ENCODE results near the gene CAVIN3. TPM values are rescaled to one million over a fixed set of nuclear protein-coding genes. Genes with fewer than 3 reads are reported as not detected.
"Not testable (repeated sequence)": the region's sequence is repeated elsewhere in the genome, so short reads cannot be mapped to it uniquely, and the experiment has no call there.

Gene CAVIN3
- total RNA-seq, 5 donors from 2014 or later (not counting 1 experiment from before 2014, with no cell fraction given): 0.23 to 0.43 TPM; not detected in 3

DNA sequence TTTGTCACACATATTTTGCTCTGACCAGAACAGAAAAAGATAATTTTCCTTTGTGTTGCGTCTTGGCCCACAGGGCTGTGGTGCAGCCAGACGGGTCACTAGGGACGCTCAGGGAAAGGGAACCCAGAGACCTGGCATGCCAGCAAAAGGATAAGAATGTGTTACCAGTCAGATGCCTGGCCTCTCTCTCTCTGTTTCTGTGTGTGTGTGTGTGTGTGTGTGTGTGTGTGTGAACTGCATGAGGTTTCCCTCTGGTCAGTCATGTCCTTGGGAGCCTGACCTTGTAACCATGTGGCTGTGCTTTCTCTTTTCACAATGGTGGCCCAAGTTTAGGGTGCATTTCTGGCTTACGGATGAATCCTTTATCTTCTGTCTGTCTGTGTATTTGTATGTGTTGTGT, 35.3 kb downstream of the CAVIN3 start:
- Histone ChIP-seq H3K9me3 (no peaks in the 10 kb centered on the region), H3K4me3 (ENCODE audit: control insufficient read depth in 1 of 2, extremely low read depth in 1 of 2, low read length in 1 of 2) (no peak overlapping the region), H3K27me3 (replicated peaks in 1 of 2; ENCODE audit: control insufficient read depth in 2 of 2, extremely low read depth in 1 of 2, insufficient read depth in 2 of 2, low read length in 1 of 2) (peaks cover 5 to 15% of the 10 kb centered on the region in 2 experiments), H3K4me1 (ENCODE audit: control insufficient read depth in 1 of 2, extremely low read depth in 1 of 2, insufficient read depth in 2 of 2, low read length in 2 of 2) (no peaks in the 10 kb centered on the region), H3K27ac (ENCODE audit: low read length) (no peak overlapping the region), H3K36me3 (ENCODE audit: control insufficient read depth in 2 of 2, extremely low read depth in 1 of 2, insufficient read depth in 1 of 2, low read length in 1 of 2) (no peaks in the 10 kb centered on the region)
- H3K4me3 Mint-ChIP-seq: no peak overlapping the region
- ChIA-PET CTCF (no interaction called here), POLR2A (no interaction called here)
- peaks cover 39 to 43% of the 10 kb centered on the region in 2 donors for H3K27me3 Mint-ChIP-seq
- H3K9me3 Mint-ChIP-seq: no peaks in the 10 kb centered on the region
- H3K36me3 Mint-ChIP-seq: no peaks in the 10 kb centered on the region
- DNase-seq (no peak), ATAC-seq (replicated peaks in 1 of 4) (no peak)
- WGBS (ENCODE audit: insufficient coverage): 75% methylated on average over 3 of the region's 4 CpGs
- H3K4me1 Mint-ChIP-seq: no peaks in the 10 kb centered on the region
- H3K27ac Mint-ChIP-seq: no peak overlapping the region

DNA sequence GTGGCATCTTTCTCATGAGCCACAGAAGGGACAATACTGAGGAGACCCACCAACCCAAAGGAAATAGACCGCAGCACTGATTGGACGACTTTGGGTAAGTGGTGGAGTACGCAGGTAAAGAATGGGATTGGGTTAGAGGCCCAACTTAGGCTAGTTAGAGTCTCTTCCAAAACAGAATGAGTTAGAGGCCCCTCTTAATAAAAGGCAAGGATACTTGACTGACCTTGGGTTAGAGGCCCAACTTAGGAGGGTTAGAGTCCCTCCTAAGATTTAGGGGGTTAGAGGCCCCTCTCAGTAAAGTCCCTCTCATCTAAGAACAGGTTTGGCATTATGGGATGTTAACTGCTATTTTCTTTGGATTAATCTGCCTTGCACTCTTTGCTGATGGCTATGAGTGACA, 36.1 kb downstream of the CAVIN3 start:
- H3K9me3 ChIP-seq: no peaks in the 10 kb centered on the region
- DNase-seq: no peak
- Mint-ChIP-seq H3K27me3 (peaks cover 38 to 39% of the 10 kb centered on the region in 2 donors), H3K4me3 (no peak overlapping the region), H3K27ac (no peak overlapping the region), H3K9me3 (no peaks in the 10 kb centered on the region), H3K4me1 (no peaks in the 10 kb centered on the region), H3K36me3 (no peaks in the 10 kb centered on the region)
- H3K27ac ChIP-seq (ENCODE audit: low read length): no peak overlapping the region
- POLR2A ChIA-PET: no interaction called here
- ATAC-seq (replicated peaks in 1 of 4): no peak
- peaks cover 5 to 13% of the 10 kb centered on the region in 2 experiments for H3K27me3 ChIP-seq (replicated peaks in 1 of 2; ENCODE audit: control insufficient read depth in 2 of 2, extremely low read depth in 1 of 2, insufficient read depth in 2 of 2, low read length in 1 of 2)
- H3K4me3 ChIP-seq (ENCODE audit: control insufficient read depth in 1 of 2, extremely low read depth in 1 of 2, low read length in 1 of 2): no peak overlapping the region
- 100% methylated on average over 2 of the region's 3 CpGs for WGBS (ENCODE audit: insufficient coverage)
- no peaks in the 10 kb centered on the region for H3K4me1 ChIP-seq (ENCODE audit: control insufficient read depth in 1 of 2, extremely low read depth in 1 of 2, insufficient read depth in 2 of 2, low read length in 2 of 2)
- H3K36me3 ChIP-seq (ENCODE audit: control insufficient read depth in 2 of 2, extremely low read depth in 1 of 2, insufficient read depth in 1 of 2, low read length in 1 of 2): no peaks in the 10 kb centered on the region
- CTCF ChIA-PET: no interaction called here

DNA sequence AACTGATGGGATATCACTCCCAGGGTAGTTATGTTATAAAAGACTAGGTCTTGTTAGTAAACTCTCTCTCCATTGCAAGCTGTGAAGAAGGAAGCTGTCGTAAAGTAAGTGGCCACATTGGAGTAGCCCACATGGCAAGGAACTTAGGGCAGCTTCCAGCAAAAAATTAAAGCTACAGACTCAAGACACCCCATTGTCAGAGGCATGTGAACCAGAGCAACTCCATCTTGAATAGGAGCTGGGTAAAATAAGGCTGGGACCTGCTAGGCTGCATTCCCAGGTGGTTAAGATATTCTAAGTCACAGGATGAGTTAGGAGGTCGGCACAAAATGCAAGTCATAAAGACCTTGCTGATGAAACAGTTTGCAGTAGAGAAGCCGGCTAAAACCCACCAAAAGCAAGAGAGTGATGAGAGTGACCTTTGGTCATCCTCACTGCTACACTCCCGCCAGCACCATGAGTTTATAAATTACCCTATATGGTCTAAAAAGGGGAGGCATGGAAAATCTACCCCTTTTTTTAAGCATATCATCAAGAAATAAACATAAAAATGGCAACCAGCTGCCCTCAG, 36.8 kb downstream of the CAVIN3 start:
- Mint-ChIP-seq H3K27ac (no peak overlapping the region), H3K36me3 (no peaks in the 10 kb centered on the region), H3K9me3 (no peaks in the 10 kb centered on the region), H3K4me1 (no peaks in the 10 kb centered on the region), H3K27me3 (peaks cover 37 to 40% of the 10 kb centered on the region in 2 donors), H3K4me3 (no peak overlapping the region)
- Histone ChIP-seq H3K27me3 (replicated peaks in 1 of 2; ENCODE audit: control insufficient read depth in 2 of 2, extremely low read depth in 1 of 2, insufficient read depth in 2 of 2, low read length in 1 of 2) (peaks cover 5 to 18% of the 10 kb centered on the region in 2 experiments), H3K36me3 (ENCODE audit: control insufficient read depth in 2 of 2, extremely low read depth in 1 of 2, insufficient read depth in 1 of 2, low read length in 1 of 2) (no peaks in the 10 kb centered on the region), H3K27ac (ENCODE audit: low read length) (no peak overlapping the region), H3K9me3 (no peaks in the 10 kb centered on the region), H3K4me3 (ENCODE audit: control insufficient read depth in 1 of 2, extremely low read depth in 1 of 2, low read length in 1 of 2) (no peak overlapping the region), H3K4me1 (ENCODE audit: control insufficient read depth in 1 of 2, extremely low read depth in 1 of 2, insufficient read depth in 2 of 2, low read length in 2 of 2) (no peaks in the 10 kb centered on the region)
- ATAC-seq (replicated peaks in 1 of 4): no peak
- ChIA-PET CTCF (no interaction called here), POLR2A (no interaction called here)
- no peak for DNase-seq
- WGBS (ENCODE audit: insufficient coverage): no CpG with 5 or more reads among the region's 4 CpGs

DNA sequence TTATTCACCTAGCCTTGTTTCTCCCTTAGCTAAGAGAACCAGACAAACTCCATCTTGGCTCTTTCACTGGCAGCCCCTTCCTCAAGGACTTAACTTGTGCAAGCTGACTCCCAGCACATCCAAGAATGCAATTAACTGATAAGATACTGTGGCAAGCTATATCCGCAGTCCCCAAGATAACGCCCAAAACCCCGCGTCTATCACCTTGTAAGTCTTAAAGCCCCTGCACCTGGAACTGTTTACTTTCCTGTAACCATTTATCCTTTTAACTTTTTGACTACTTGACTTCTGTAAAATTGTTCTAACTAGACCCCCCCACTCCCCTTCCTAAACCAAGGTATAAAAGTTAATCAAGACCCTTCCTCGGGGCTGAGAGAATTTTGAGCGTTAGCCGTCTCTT, 39.5 kb downstream of the CAVIN3 start:
- H3K4me1 ChIP-seq (ENCODE audit: control insufficient read depth in 1 of 2, extremely low read depth in 1 of 2, insufficient read depth in 2 of 2, low read length in 2 of 2); H3K27ac Mint-ChIP-seq; H3K36me3 Mint-ChIP-seq; H3K9me3 Mint-ChIP-seq; H3K27ac ChIP-seq (ENCODE audit: low read length); ATAC-seq (replicated peaks in 1 of 4); H3K4me3 Mint-ChIP-seq; POLR2A ChIA-PET; H3K9me3 ChIP-seq; H3K4me1 Mint-ChIP-seq; H3K4me3 ChIP-seq (ENCODE audit: control insufficient read depth in 1 of 2, extremely low read depth in 1 of 2, low read length in 1 of 2); DNase-seq; H3K36me3 ChIP-seq (ENCODE audit: control insufficient read depth in 2 of 2, extremely low read depth in 1 of 2, insufficient read depth in 1 of 2, low read length in 1 of 2): not testable (repeated sequence)
- H3K27me3 ChIP-seq (replicated peaks in 1 of 2; ENCODE audit: control insufficient read depth in 2 of 2, extremely low read depth in 1 of 2, insufficient read depth in 2 of 2, low read length in 1 of 2): peaks cover 3 to 18% of the 10 kb centered on the region in 2 experiments
- CTCF ChIA-PET: interaction anchor here (0.6 kb wide), 2 partner anchors 12 to 41 kb away, joined by 3 to 9 read pairs; no protein-coding TSS in a partner anchor
- peaks cover 55 to 59% of the 10 kb centered on the region in 2 donors for H3K27me3 Mint-ChIP-seq
- WGBS (ENCODE audit: insufficient coverage): 76% methylated on average over 4 of the region's 7 CpGs

DNA sequence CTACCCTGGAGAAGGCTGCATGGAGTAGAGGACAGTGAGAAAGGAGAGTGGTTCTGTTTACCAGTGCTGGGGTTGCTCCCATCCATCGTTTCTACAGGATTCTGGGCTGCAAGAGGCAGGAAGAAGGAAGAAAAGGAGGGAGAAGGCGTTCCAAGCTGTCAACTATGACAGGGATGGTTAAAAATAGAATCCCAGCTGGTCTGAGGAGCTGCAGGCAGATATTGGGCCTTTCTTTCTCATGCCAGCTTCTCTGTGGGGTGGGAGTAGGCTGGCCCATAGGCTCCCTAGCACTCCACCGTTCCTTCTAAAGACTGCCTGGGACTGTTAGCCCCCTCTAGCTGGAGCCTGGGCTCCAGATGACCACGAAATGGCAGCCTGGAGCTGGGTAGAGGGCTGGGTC, 47.1 kb downstream of the CAVIN3 start:
- Histone ChIP-seq H3K36me3 (ENCODE audit: control insufficient read depth in 2 of 2, extremely low read depth in 1 of 2, insufficient read depth in 1 of 2, low read length in 1 of 2) (no peaks in the 10 kb centered on the region), H3K27me3 (replicated peaks in 1 of 2; ENCODE audit: control insufficient read depth in 2 of 2, extremely low read depth in 1 of 2, insufficient read depth in 2 of 2, low read length in 1 of 2) (peaks cover 0 to 24% of the 10 kb centered on the region in 2 experiments), H3K4me3 (ENCODE audit: control insufficient read depth in 1 of 2, extremely low read depth in 1 of 2, low read length in 1 of 2) (no peak overlapping the region), H3K9me3 (no peaks in the 10 kb centered on the region), H3K27ac (ENCODE audit: low read length) (no peak overlapping the region), H3K4me1 (ENCODE audit: control insufficient read depth in 1 of 2, extremely low read depth in 1 of 2, insufficient read depth in 2 of 2, low read length in 2 of 2) (no peaks in the 10 kb centered on the region)
- Mint-ChIP-seq H3K4me1 (no peaks in the 10 kb centered on the region), H3K27me3 (peaks cover 59 to 66% of the 10 kb centered on the region in 2 donors), H3K27ac (no peak overlapping the region), H3K9me3 (peaks cover 0 to 4% (median 0%) of the 10 kb centered on the region in 3 donors), H3K4me3 (no peak overlapping the region), H3K36me3 (no peaks in the 10 kb centered on the region)
- ATAC-seq (replicated peaks in 1 of 4) (no peak), DNase-seq (no peak)
- WGBS (ENCODE audit: insufficient coverage): 50% methylated on average over 3 of the region's 4 CpGs
- ChIA-PET CTCF (no interaction called here), POLR2A (no interaction called here)

DNA sequence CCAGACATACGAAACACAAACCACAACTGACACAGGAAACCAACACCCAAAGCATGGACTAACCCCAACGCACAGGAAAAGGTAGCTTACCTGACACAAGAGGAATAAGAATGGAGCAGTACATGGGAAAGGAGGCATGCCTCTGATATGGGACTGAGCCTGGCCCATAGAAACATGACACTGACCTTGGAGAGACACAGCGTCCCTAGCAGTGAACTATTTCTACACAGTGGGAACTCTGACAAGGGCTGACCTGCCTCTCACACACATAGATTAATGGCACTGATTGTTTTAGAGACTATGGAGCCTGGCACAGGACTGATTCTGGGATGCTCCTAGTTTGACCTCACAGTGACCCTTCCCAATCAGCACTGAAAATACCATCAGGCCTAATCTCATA, 48.7 kb downstream of the CAVIN3 start:
- Histone ChIP-seq H3K27ac (ENCODE audit: low read length) (no peak overlapping the region), H3K9me3 (no peaks in the 10 kb centered on the region), H3K4me3 (ENCODE audit: control insufficient read depth in 1 of 2, extremely low read depth in 1 of 2, low read length in 1 of 2) (no peak overlapping the region), H3K4me1 (ENCODE audit: control insufficient read depth in 1 of 2, extremely low read depth in 1 of 2, insufficient read depth in 2 of 2, low read length in 2 of 2) (no peaks in the 10 kb centered on the region), H3K36me3 (ENCODE audit: control insufficient read depth in 2 of 2, extremely low read depth in 1 of 2, insufficient read depth in 1 of 2, low read length in 1 of 2) (no peaks in the 10 kb centered on the region), H3K27me3 (replicated peaks in 1 of 2; ENCODE audit: control insufficient read depth in 2 of 2, extremely low read depth in 1 of 2, insufficient read depth in 2 of 2, low read length in 1 of 2) (peaks cover 0 to 24% of the 10 kb centered on the region in 2 experiments)
- CTCF ChIA-PET: no interaction called here
- Mint-ChIP-seq H3K4me1 (no peaks in the 10 kb centered on the region), H3K9me3 (peaks cover 0 to 4% (median 0%) of the 10 kb centered on the region in 3 donors), H3K4me3 (no peak overlapping the region), H3K27me3 (peaks cover 46 to 58% of the 10 kb centered on the region in 2 donors), H3K36me3 (no peaks in the 10 kb centered on the region), H3K27ac (no peak overlapping the region)
- ATAC-seq (replicated peaks in 1 of 4): no peak
- DNase-seq: no peak
- POLR2A ChIA-PET: no interaction called here
- WGBS (ENCODE audit: insufficient coverage): no CpG with 5 or more reads among the region's 3 CpGs

Measured in T-cell (primary cell).